Tibial nerve (tissue), 4 donors: ENCODE measurements around the gene SVIL.

Experiments
- CTCF ChIP-seq, 5 experiments: fragments of 200-600 bp in 3 of 5; fragments of 450-650 bp in 2 of 5; sonication (generic) in 3 of 5; IDR thresholded peaks; one replicate each; pipeline ENCODE4 v1.5.1; 2016 to 2019; ENCODE audit warnings: antibody characterized with exemption in 5 of 5, mild to moderate bottlenecking in 3 of 5, moderate library complexity in 2 of 5
- EP300 ChIP-seq, 2 donors: sonication (generic); formaldehyde crosslinking; IDR thresholded peaks; one replicate each; pipeline ENCODE4 v1.6.1; 2017; ENCODE audit warnings: antibody characterized with exemption in 2 of 2, mild to moderate bottlenecking in 1 of 2
- POLR2A ChIP-seq, 2 donors: fragments of 450-650 bp; IDR thresholded peaks; one replicate each; pipeline ENCODE4 v1.6.1; 2017; ENCODE audit warnings: antibody characterized with exemption in 2 of 2, mild to moderate bottlenecking in 2 of 2, moderate library complexity in 2 of 2

GRCh38 chr10:29427667-29428066 is 207.1 kb downstream of the SVIL start:
- TF ChIP-seq EP300 (IDR thresholded peaks at IDR 0.05) (no peak), POLR2A (IDR thresholded peaks at IDR 0.05) (no peak), CTCF (IDR thresholded peaks at IDR 0.05) (no peak)
